Spleen (tissue), 7 donors: ENCODE data around the gene TMEM53.

Experiments
- CTCF ChIP-seq, 11 experiments: fragments of 200-600 bp in 7 of 11; fragments of 450-650 bp in 4 of 11; sonication (generic) in 4 of 11; IDR thresholded peaks in 8 of 11; conservative IDR thresholded peaks in 3 of 11; 1 replicate in 7 of 11; 2 replicates in 4 of 11; pipeline versions ENCODE4 v1.4.0 to v1.8.0; 2016 to 2021; ENCODE audit warnings: antibody characterized with exemption in 11 of 11, inconsistent platforms in 4 of 11, mild to moderate bottlenecking in 1 of 11
- POLR2AphosphoS5 ChIP-seq, 3 donors: sonication (generic); formaldehyde crosslinking; IDR thresholded peaks; one replicate each; pipeline ENCODE4 v1.5.1; 2017; ENCODE audit warnings: antibody characterized with exemption in 3 of 3
- donor health status: DM: no; HTN: no; CAD: no; lungs with moderate emphysema.
- donor health status: DM: no; HTN: no; CAD: no.
- donor health status: DM: no; HTN: no; CAD: no.

GRCh38 chr1:44676484-44677200 is 2.4 kb upstream of the TMEM53 start:
- TF ChIP-seq POLR2AphosphoS5 (IDR thresholded peaks at IDR 0.05) (no peak), CTCF (IDR thresholded peaks at IDR 0.05 in 8 of 11, conservative IDR thresholded peaks at IDR 0.05 in 3 of 11) (no peak)
